Measurements from ENCODE around the gene FHOD3. TPM values are rescaled to one million over a fixed set of nuclear protein-coding genes. Genes with fewer than 3 reads are reported as not detected.
A peak's percentile ranks its signal among the peaks of the same experiment; 100 is the strongest.

FHOD3 gene
- total and polyA plus RNA-seq, 2 of the 4 experiments (the other 2 are of a cell fraction) = 14.6 to 16.0 TPM

GRCh38 chr18:36624451-36625167 lies 327.1 kb downstream of the FHOD3 start:
- Histone ChIP-seq H2BK15ac (ENCODE audit: low read depth, low read length) (no peak overlapping the region), H3K4me3 (ENCODE audit: insufficient read depth, low read depth, low read length) (no peak overlapping the region), H3K36me3 (ENCODE audit: control insufficient read depth, insufficient read depth, low read length) (no peaks in the 10 kb centered on the region), H3K4me1 (ENCODE audit: control insufficient read depth, insufficient read depth, low read length) (peaks cover 7% of the 10 kb centered on the region), H3K14ac (replicated peaks; ENCODE audit: low read depth, low read length) (no peak overlapping the region), H3K9me1 (ENCODE audit: insufficient read depth, low read length) (peaks cover 11% of the 10 kb centered on the region), H2AFZ (replicated peaks; ENCODE audit: low read length, poor library complexity) (no peak overlapping the region), H3K56ac (ENCODE audit: extremely low read depth, insufficient read depth, low read length) (no peak overlapping the region), H4K8ac (ENCODE audit: low read depth in 2 of 2, low read length in 2 of 2) (no peak overlapping the region), H2AK9ac (replicated peaks; ENCODE audit: low read depth, low read length, poor library complexity) (no peak overlapping the region), H3K4me2 (ENCODE audit: low read depth, low read length) (no peak overlapping the region), H3K4ac (ENCODE audit: low read depth, low read length) (0 out of 2 replicates have a peak overlapping the region, but pooled peaks have one; percentile 6), H3K27me3 (ENCODE audit: control insufficient read depth, insufficient read depth, low read length) (no peaks in the 10 kb centered on the region), H3K18ac (ENCODE audit: low read depth, low read length) (no peak overlapping the region), H4K91ac (ENCODE audit: insufficient read depth, low read depth, low read length) (no peak overlapping the region), H3K23ac (ENCODE audit: low read depth, low read length) (no peak overlapping the region), H3K79me1 (ENCODE audit: low read depth in 1 of 2, low read length in 2 of 2) (no peaks in the 10 kb centered on the region; a peak in 2 of 4 replicates), H2BK5ac (ENCODE audit: low read depth, low read length, poor library complexity, severe bottlenecking) (no peak overlapping the region), H3K27ac (ENCODE audit: insufficient read depth, low read length) (no peak overlapping the region), H2BK120ac (ENCODE audit: low read depth, low read length) (no peak overlapping the region), H3K9ac (ENCODE audit: low read depth, low read length) (no peak overlapping the region), H3K9me3 (ENCODE audit: control insufficient read depth, insufficient read depth, low read length) (no peaks in the 10 kb centered on the region), H4K5ac (ENCODE audit: low read depth, low read length) (no peak overlapping the region), H4K20me1 (ENCODE audit: insufficient read depth, low read length) (no peaks in the 10 kb centered on the region), H2BK20ac (ENCODE audit: low read depth, low read length) (no peak overlapping the region), H2AK5ac (ENCODE audit: low read depth, low read length) (no peak overlapping the region)
- BruUV-seq (replicated peaks) = no TSS peak
- CTCF ChIA-PET = no interaction called here
- dilution Hi-C loops (cut with HindIII; ENCODE audit: low sequenced_read_pairs, unreplicated experiment) (no loop called here), intact Hi-C loops (cut with micrococcal nuclease) (no loop called here), in situ Hi-C loops (cut with MboI; ENCODE audit: low sequenced_read_pairs) (no loop called here)
- ATAC-seq (ENCODE audit: low read depth) (no peak), DNase-seq (no peak)
- POLR2A ChIA-PET (ENCODE audit: unreplicated experiment) = no interaction called here
- 84% methylated on average over 4 of the region's 7 CpGs; no CpG with 5 or more reads in 1 of the 2 experiments for WGBS, 2 experiments (ENCODE audit: extremely low coverage in 2 of 2, insufficient read length in 1 of 2)
- TF ChIP-seq BHLHE40 (IDR thresholded peaks at IDR 0.05; ENCODE audit: low read depth, low read length) (no peak), FOS (IDR thresholded peaks at IDR 0.05; ENCODE audit: low read depth, low read length) (no peak), ELK1 (IDR thresholded peaks at IDR 0.05; ENCODE audit: borderline replicate concordance, low read depth, low read length) (no peak), RAD21 (IDR thresholded peaks at IDR 0.05; ENCODE audit: low read length) (no peak), CEBPB (IDR thresholded peaks at IDR 0.05; ENCODE audit: low read depth, low read length) (no peak), POLR2A (IDR thresholded peaks at IDR 0.05; ENCODE audit: low read depth, low read length) (no peak), MXI1 (IDR thresholded peaks at IDR 0.05; ENCODE audit: borderline replicate concordance, low read depth, low read length) (no peak), NFE2L2 (IDR thresholded peaks at IDR 0.05; ENCODE audit: low read depth, low read length) (no peak), MAFK (IDR thresholded peaks at IDR 0.05; ENCODE audit: low read depth, low read length) (no peak), CHD1 (IDR thresholded peaks at IDR 0.05; ENCODE audit: low read depth, low read length) (no peak), RCOR1 (IDR thresholded peaks at IDR 0.05; ENCODE audit: insufficient replicate concordance, low read length) (no peak), RFX5 (IDR thresholded peaks at IDR 0.05; ENCODE audit: low read depth, low read length) (no peak), SMC3 (IDR thresholded peaks at IDR 0.05; ENCODE audit: low read depth, low read length) (no peak), MAZ (IDR thresholded peaks at IDR 0.05; ENCODE audit: borderline replicate concordance, low read depth, low read length) (no peak)
- TF ChIP-seq, protein P1, sequence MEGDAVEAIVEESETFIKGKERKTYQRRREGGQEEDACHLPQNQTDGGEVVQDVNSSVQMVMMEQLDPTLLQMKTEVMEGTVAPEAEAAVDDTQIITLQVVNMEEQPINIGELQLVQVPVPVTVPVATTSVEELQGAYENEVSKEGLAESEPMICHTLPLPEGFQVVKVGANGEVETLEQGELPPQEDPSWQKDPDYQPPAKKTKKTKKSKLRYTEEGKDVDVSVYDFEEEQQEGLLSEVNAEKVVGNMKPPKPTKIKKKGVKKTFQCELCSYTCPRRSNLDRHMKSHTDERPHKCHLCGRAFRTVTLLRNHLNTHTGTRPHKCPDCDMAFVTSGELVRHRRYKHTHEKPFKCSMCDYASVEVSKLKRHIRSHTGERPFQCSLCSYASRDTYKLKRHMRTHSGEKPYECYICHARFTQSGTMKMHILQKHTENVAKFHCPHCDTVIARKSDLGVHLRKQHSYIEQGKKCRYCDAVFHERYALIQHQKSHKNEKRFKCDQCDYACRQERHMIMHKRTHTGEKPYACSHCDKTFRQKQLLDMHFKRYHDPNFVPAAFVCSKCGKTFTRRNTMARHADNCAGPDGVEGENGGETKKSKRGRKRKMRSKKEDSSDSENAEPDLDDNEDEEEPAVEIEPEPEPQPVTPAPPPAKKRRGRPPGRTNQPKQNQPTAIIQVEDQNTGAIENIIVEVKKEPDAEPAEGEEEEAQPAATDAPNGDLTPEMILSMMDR (conservative IDR thresholded peaks at IDR 0.05; ENCODE audit: low read depth, low read length) = no peak

Measured in IMR-90 (cell line).